Mesodermal cell (in vitro differentiated cells): ENCODE measurements around the gene CFHR3.
"Not testable (repeated sequence)": the region's sequence is repeated elsewhere in the genome, so short reads cannot be mapped to it uniquely, and the experiment has no call there.

Experiments
- H3K27ac ChIP-seq: 2 replicates; pipeline ENCODE4 v1.7.0; 2013; ENCODE audit warnings: mild to moderate bottlenecking, low read depth, low read length, moderate library complexity; ENCODE audit not compliant: severe bottlenecking
- H3K36me3 ChIP-seq: 2 replicates; pipeline ENCODE4 v1.7.1; 2013; ENCODE audit warnings: mild to moderate bottlenecking, low read length, moderate library complexity; ENCODE audit not compliant: control insufficient read depth, insufficient read depth
- H3K4me1 ChIP-seq: one replicate; pipeline ENCODE4 v1.7.1; 2013; ENCODE audit warnings: mild to moderate bottlenecking, low read length; ENCODE audit not compliant: insufficient read depth, control insufficient read depth, poor library complexity, severe bottlenecking
- H3K4me3 ChIP-seq: 2 replicates; pipeline ENCODE4 v1.7.0; 2013; ENCODE audit warnings: low read length, control low read depth, mild to moderate bottlenecking; ENCODE audit not compliant: insufficient read depth, poor library complexity, severe bottlenecking; ENCODE audit errors: extremely low read depth
- H3K9me3 ChIP-seq: 2 replicates; pipeline ENCODE4 v1.7.1; 2013; ENCODE audit warnings: mild to moderate bottlenecking, low read length, moderate library complexity; ENCODE audit not compliant: control insufficient read depth
- WGBS, 2 experiments: methylation state at CpG; one replicate each; pipeline ENCODE4 v1.1.5; 2013; ENCODE audit warnings: missing lambda C conversion rate in 2 of 2; ENCODE audit not compliant: insufficient coverage in 2 of 2; 5-methylcytosine and 5-hydroxymethylcytosine counted together

The CFHR3 gene

GRCh38 chr1:196777603-196778002 lies 3.0 kb downstream of the CFHR3 start:
- Histone ChIP-seq H3K4me1 (no peaks in the 10 kb centered on the region), H3K9me3 (no peaks in the 10 kb centered on the region), H3K36me3 (no peaks in the 10 kb centered on the region), H3K4me3 (no peak overlapping the region), H3K27ac (no peak overlapping the region)
- 92 to 100% methylated on average over 4 to 9 of the region's 13 CpGs for WGBS, 2 experiments

- no peaks in the 10 kb centered on the region for H3K36me3 ChIP-seq
- WGBS, 2 experiments, result 67% methylated on average over 1 of the region's 1 CpG; no CpG with 5 or more reads in 1 of the 2 experiments
- H3K4me1 ChIP-seq, result no peaks in the 10 kb centered on the region
- H3K4me3 ChIP-seq, result no peak overlapping the region
- no peaks in the 10 kb centered on the region for H3K9me3 ChIP-seq
- no peak overlapping the region for H3K27ac ChIP-seq
These were observed 4.5 kb downstream of the CFHR3 start for GRCh38 chr1:196779093-196779492.

- no CpG with 5 or more reads among the region's 1 CpG for WGBS, 2 experiments
- H3K27ac ChIP-seq, H3K36me3 ChIP-seq, H3K4me3 ChIP-seq, H3K9me3 ChIP-seq, H3K4me1 ChIP-seq: not testable (repeated sequence)
These were observed 16.6 kb downstream of the CFHR3 start for GRCh38 chr1:196791252-196791651.

DNA sequence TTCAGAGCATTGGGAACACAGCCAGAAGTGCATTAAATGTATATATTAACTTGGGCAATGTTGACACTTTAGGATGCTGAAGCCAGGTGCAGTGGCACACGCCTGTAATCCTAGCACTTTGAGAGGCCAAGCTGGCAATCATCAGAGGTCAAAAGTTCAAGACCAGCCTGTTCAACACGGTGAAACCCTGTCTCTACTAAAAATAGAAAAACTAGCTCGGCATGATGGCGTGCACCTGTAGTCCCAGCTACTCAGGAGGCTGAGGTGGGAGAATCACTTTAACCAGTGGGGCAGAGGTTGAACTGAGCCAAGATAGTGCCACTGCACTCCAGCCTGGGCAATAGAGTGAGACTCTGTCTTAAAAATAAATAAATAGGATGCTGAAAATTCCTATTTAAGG lies 19.5 kb downstream of the CFHR3 start:
- H3K27ac ChIP-seq, H3K4me3 ChIP-seq, H3K9me3 ChIP-seq, H3K36me3 ChIP-seq, H3K4me1 ChIP-seq: not testable (repeated sequence)
- WGBS, 2 experiments, result 79 to 82% methylated on average over 2 to 4 of the region's 4 CpGs

DNA sequence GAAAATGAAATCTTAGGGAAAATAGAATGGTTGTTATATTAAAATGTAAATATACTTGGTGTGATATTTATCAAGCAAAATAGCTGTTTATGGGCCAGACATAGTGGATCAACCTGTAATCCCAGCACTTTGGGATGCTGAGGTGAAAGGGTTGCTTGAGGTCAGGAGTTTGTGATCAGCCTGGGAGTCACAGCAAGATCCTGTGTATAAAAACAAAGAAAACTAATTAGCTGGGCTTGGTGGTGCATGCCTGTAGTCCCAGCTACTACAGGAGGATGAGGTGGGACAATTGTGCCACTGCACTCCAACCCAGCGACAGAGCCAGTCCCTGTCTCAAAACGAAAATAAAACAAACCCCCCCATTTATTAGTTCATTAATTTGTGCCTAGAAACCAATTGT lies 23.3 kb downstream of the CFHR3 start:
- Histone ChIP-seq H3K9me3 (no peaks in the 10 kb centered on the region), H3K4me1 (no peaks in the 10 kb centered on the region), H3K36me3 (no peaks in the 10 kb centered on the region), H3K4me3 (no peak overlapping the region), H3K27ac (no peak overlapping the region)
- WGBS, 2 experiments, result 80 to 100% methylated on average over 1 of the region's 2 CpGs

GRCh38 chr1:196801920-196802319 lies 27.3 kb downstream of the CFHR3 start:
- WGBS, 2 experiments, result no CpG with 5 or more reads among the region's 1 CpG
- not testable (repeated sequence) for H3K4me3 ChIP-seq

DNA sequence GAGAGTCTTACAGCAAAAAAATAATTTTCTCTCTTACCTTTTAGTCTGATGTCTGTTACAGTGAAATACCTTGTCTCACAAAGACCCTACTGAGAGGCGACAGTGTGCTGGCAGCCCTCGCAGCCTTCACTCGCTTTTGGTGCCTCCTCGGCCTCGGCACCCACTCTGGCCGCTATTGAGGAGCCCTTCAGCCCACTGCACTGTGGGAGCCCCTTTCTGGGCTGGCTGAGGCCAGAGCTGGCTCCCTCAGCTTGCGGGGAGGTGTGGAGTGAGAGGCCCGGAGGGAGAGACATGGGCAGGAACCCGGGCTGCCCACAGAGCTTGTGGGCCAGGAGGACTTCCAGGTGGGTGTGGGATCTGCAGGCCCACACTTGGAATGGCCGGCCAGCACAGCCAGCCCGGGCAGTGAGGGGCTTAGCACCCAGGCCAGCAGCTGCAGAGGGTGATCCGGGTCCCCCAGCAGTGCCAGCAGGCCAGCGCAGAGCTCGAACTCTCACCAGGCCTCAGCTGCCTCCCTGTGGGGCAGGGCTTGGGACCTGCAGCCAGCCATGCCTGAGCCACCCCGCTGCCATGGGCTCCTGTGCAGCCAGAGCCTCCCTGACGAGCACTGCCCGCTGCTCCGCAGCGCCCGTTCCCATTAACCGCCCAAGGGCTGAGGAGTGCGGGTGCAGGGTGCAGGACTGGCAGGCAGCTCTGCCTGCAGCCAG lies 34.0 kb downstream of the CFHR3 start:
- WGBS, 2 experiments, result 94 to 95% methylated on average over 19 of the region's 22 CpGs

More at GRCh38 chr1:196801920-196802319, 27.3 kb downstream of the CFHR3 start:
- not testable (repeated sequence) for H3K4me1 ChIP-seq, H3K36me3 ChIP-seq, H3K9me3 ChIP-seq, H3K27ac ChIP-seq

DNA sequence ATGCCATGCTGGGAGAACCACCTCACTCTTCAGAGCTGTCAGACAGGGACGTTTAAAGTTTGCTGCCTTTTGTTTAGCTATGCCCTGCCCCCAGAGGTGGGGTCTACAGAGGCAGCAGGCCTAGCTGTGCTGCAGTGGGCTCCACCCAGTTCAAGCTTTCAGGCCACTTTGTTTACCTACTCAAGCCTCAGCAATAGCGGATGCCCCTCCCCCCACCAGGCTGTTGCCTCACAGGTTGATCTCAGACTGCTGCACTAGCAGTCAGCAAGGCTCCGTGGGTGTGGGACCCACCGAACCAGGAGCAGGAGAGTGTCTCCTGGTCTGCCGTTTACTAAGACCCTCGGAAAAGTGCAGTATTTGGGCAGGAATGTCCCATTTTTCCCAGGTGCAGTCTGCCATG lies 42.8 kb downstream of the CFHR3 start:
- H3K9me3 ChIP-seq, H3K4me1 ChIP-seq, H3K27ac ChIP-seq, H3K36me3 ChIP-seq, H3K4me3 ChIP-seq: not testable (repeated sequence)
- 57 to 100% methylated on average over 1 of the region's 6 CpGs for WGBS, 2 experiments

More for the DNA sequence above, 34.0 kb downstream of the CFHR3 start:
- H3K36me3 ChIP-seq, result no peaks in the 10 kb centered on the region
- no peaks in the 10 kb centered on the region for H3K9me3 ChIP-seq
- no peak overlapping the region for H3K4me3 ChIP-seq
- H3K4me1 ChIP-seq, result no peaks in the 10 kb centered on the region
- H3K27ac ChIP-seq, result no peak overlapping the region

DNA sequence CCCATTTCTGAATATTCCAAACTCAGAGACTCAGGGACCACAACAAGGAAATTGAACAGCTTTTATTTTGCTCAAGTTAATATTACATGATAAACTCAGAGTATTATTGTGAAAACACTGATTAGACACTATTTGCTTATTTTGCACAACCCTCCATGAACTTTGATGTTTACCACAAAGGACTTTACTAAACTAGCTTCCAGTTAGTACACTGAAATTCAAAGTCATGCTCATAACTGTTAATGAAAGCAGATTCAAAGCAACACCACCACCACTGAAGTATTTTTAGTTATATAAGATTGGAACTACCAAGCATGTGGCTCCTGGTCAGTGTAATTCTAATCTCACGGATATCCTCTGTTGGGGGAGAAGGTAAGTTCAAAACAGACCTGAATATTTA lies 44.9 kb downstream of the CFHR3 start, which contains the start of gene CFHR1:
Gene CFHR1, plus strand, starts transcription at position 201 of the 400 bp plus-strand sequence. Its CDS starts 114 bp downstream, at position 315.
- not testable (repeated sequence) for H3K4me1 ChIP-seq, H3K4me3 ChIP-seq, H3K9me3 ChIP-seq, H3K27ac ChIP-seq, H3K36me3 ChIP-seq
- no CpG with 5 or more reads among the region's 1 CpG for WGBS, 2 experiments

DNA sequence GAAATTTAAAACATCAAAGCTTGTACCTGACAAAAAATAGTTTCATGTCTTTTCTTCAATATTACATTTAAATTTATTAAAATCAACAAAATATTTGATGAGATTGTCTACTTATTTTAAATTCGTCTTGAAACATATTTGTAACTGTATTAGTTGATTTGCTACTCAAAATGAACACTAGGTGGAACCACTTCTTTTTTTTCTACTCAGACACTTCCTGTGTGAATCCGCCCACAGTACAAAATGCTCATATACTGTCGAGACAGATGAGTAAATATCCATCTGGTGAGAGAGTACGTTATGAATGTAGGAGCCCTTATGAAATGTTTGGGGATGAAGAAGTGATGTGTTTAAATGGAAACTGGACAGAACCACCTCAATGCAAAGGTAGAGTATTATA lies 53.2 kb downstream of the CFHR3 start:
- H3K4me1 ChIP-seq, H3K9me3 ChIP-seq, H3K4me3 ChIP-seq, H3K36me3 ChIP-seq, H3K27ac ChIP-seq: not testable (repeated sequence)
- no CpG with 5 or more reads among the region's 4 CpGs for WGBS, 2 experiments
